ENCODE data around the gene GABRD. TPM values are rescaled to one million over a fixed set of nuclear protein-coding genes. Genes with fewer than 3 reads are reported as not detected.
"Not testable (repeated sequence)": the region's sequence is repeated elsewhere in the genome, so short reads cannot be mapped to it uniquely, and the experiment has no call there.

The GABRD gene
- total RNA-seq, 6 experiments from 2014 or later = 0.55 TPM; not detected in 5

GRCh38 chr1:1981142-1981500, 38.0 kb upstream of the GABRD start:
- Histone ChIP-seq H3K27me3 (no peaks in the 10 kb centered on the region), H3K4me3 (no peak overlapping the region), H3K27ac (no peak overlapping the region), H3K36me3 (no peaks in the 10 kb centered on the region), H3K9me3 (no peaks in the 10 kb centered on the region), H3K4me1 (no peaks in the 10 kb centered on the region)
- WGBS (ENCODE audit: insufficient coverage, low coverage, low lambda C conversion rate, missing lambda C conversion rate) = no CpG with 5 or more reads among the region's 26 CpGs
- intact Hi-C loops (cut with DNase I) = no loop called here
- no peak for DNase-seq
- TF ChIP-seq CTCF (IDR thresholded peaks at IDR 0.05) (no peak), POLR2A (IDR thresholded peaks at IDR 0.05) (no peak)
- no peak for ATAC-seq

GRCh38 chr1:1981631-1982327, 37.4 kb upstream of the GABRD start:
- DNase-seq; intact Hi-C loops (cut with DNase I); ATAC-seq; H3K4me3 ChIP-seq; H3K4me1 ChIP-seq; H3K9me3 ChIP-seq; H3K36me3 ChIP-seq; H3K27ac ChIP-seq; H3K27me3 ChIP-seq: not testable (repeated sequence)
- 97% methylated on average over 44 of the region's 73 CpGs for WGBS (ENCODE audit: insufficient coverage, low coverage, low lambda C conversion rate, missing lambda C conversion rate)

- WGBS (ENCODE audit: insufficient coverage, low coverage, low lambda C conversion rate, missing lambda C conversion rate) = 86% methylated on average over 19 of the region's 36 CpGs
- no peak for TF ChIP-seq CTCF (IDR thresholded peaks at IDR 0.05)
- TF ChIP-seq POLR2A (IDR thresholded peaks at IDR 0.05) = no peak
- H3K9me3 ChIP-seq = no peaks in the 10 kb centered on the region
- no peaks in the 10 kb centered on the region for H3K4me1 ChIP-seq
- H3K27me3 ChIP-seq = no peaks in the 10 kb centered on the region
- no peak overlapping the region for H3K4me3 ChIP-seq
- intact Hi-C loops (cut with DNase I) = no loop called here
- no peak overlapping the region for H3K27ac ChIP-seq
- DNase-seq (no peak), ATAC-seq (no peak)
- no peaks in the 10 kb centered on the region for H3K36me3 ChIP-seq
Observed at GRCh38 chr1:1982379-1983232, 36.5 kb upstream of the GABRD start.

GRCh38 chr1:1984560-1985070, 34.5 kb upstream of the GABRD start:
- Histone ChIP-seq H3K36me3 (no peaks in the 10 kb centered on the region), H3K4me3 (no peak overlapping the region), H3K27me3 (no peaks in the 10 kb centered on the region), H3K4me1 (no peaks in the 10 kb centered on the region), H3K27ac (no peak overlapping the region), H3K9me3 (no peaks in the 10 kb centered on the region)
- intact Hi-C loops (cut with DNase I) = no loop called here
- no peak for DNase-seq
- no peak for ATAC-seq
- TF ChIP-seq POLR2A (IDR thresholded peaks at IDR 0.05) = no peak
- TF ChIP-seq CTCF (IDR thresholded peaks at IDR 0.05) = no peak
- 68% methylated on average over 9 of the region's 17 CpGs for WGBS (ENCODE audit: insufficient coverage, low coverage, low lambda C conversion rate, missing lambda C conversion rate)

Data from right lobe of liver (tissue), 6 donors.